Stimulated activated CD8-positive, alpha-beta memory T cell treated with anti-CD3 and anti-CD28 coated beads, Interleukin-2, amount 100 ng/mL, for 1 hour (primary cell): ENCODE results near the gene NEGR1.

Experiments
- DNase-seq, 2 donors: peaks; one replicate each; pipeline ENCODE4 v3.0.0-alpha.2; 2020; ENCODE audit warnings: low read depth in 2 of 2

The NEGR1 gene

GRCh38 chr1:71850936-71851335, 431.4 kb downstream of the NEGR1 start:
- no peak for DNase-seq

GRCh38 chr1:71850515-71850914, 431.8 kb downstream of the NEGR1 start:
- DNase-seq: no peak

GRCh38 chr1:71843012-71843411, 439.3 kb downstream of the NEGR1 start:
- DNase-seq: no peak

- no peak for DNase-seq
These were observed 442.5 kb downstream of the NEGR1 start for GRCh38 chr1:71839876-71840275.

- no peak for DNase-seq
These were observed 445.4 kb downstream of the NEGR1 start for GRCh38 chr1:71836904-71837303.

GRCh38 chr1:71835442-71835813, 446.9 kb downstream of the NEGR1 start:
- DNase-seq: no peak

GRCh38 chr1:71834601-71835441, 447.5 kb downstream of the NEGR1 start:
- no peak for DNase-seq

- no peak for DNase-seq
These were observed 450.7 kb downstream of the NEGR1 start for GRCh38 chr1:71831646-71832045.

- DNase-seq: no peak
These were observed 453.0 kb downstream of the NEGR1 start for GRCh38 chr1:71829346-71829745.

GRCh38 chr1:71828431-71829012, 453.8 kb downstream of the NEGR1 start:
- no peak for DNase-seq

- DNase-seq: no peak
These were observed 458.5 kb downstream of the NEGR1 start for GRCh38 chr1:71823708-71824305.

- DNase-seq: no peak
These were observed 465.3 kb downstream of the NEGR1 start for GRCh38 chr1:71817028-71817427.

GRCh38 chr1:71809085-71809484, 473.3 kb downstream of the NEGR1 start:
- no peak for DNase-seq

- no peak for DNase-seq
These were observed 478.2 kb downstream of the NEGR1 start for GRCh38 chr1:71804140-71804539.

GRCh38 chr1:71796006-71796405, 486.3 kb downstream of the NEGR1 start:
- no peak for DNase-seq

- DNase-seq: no peak
These were observed 490.1 kb downstream of the NEGR1 start for GRCh38 chr1:71792264-71792663.

- DNase-seq: no peak
These were observed 494.2 kb downstream of the NEGR1 start for GRCh38 chr1:71788113-71788512.

- DNase-seq: no peak
These were observed 494.6 kb downstream of the NEGR1 start for GRCh38 chr1:71787699-71788098.

- DNase-seq: no peak
These were observed 496.1 kb downstream of the NEGR1 start for GRCh38 chr1:71786218-71786617.

GRCh38 chr1:71785450-71785849, 496.9 kb downstream of the NEGR1 start:
- no peak for DNase-seq

- no peak for DNase-seq
These were observed 497.3 kb downstream of the NEGR1 start for GRCh38 chr1:71785000-71785399.

GRCh38 chr1:71784241-71784640, 498.1 kb downstream of the NEGR1 start:
- DNase-seq: no peak

GRCh38 chr1:71783071-71783470, 499.3 kb downstream of the NEGR1 start:
- no peak for DNase-seq
